ENCODE measurements around the gene KAT6B.

- no peak for TF ChIP-seq POLR2A (IDR thresholded peaks at IDR 0.05)
- TF ChIP-seq CTCF (IDR thresholded peaks at IDR 0.05), result no peak
Measured at GRCh38 chr10:74969093-74969492, 142.7 kb downstream of the KAT6B start.
